Measurements from ENCODE around the gene ZAR1L. TPM values are rescaled to one million over a fixed set of nuclear protein-coding genes. Genes with fewer than 3 reads are reported as not detected.

Gene ZAR1L
- total RNA-seq, 1 experiment from 2014 or later = not detected

DNA sequence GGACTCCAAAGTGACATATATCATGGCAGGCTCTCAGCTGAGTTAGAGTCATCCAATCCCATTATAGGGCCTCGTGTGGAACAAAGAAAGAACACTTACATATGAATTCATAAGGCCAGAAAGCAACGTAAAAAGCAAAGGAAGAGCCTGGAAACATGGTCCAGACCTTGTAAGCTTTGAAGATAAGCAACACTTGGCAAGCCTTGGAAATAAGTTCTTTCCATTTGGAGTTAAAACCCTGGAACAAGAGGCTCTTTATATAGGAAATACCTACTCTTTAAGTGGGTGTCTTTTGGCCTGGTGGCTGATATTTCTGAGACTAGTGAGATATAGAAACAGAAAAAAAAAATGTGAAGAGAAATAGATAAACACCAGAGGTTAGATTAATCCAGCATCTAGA is 49.4 kb downstream of the ZAR1L start:
- TF ChIP-seq EZH2phosphoT487 (IDR thresholded peaks at IDR 0.05; ENCODE audit: borderline replicate concordance, low read length) = no peak
- no peak for TF ChIP-seq EZH2 (IDR thresholded peaks at IDR 0.05; ENCODE audit: low read length, unreplicated experiment)
- TF ChIP-seq, protein P1, sequence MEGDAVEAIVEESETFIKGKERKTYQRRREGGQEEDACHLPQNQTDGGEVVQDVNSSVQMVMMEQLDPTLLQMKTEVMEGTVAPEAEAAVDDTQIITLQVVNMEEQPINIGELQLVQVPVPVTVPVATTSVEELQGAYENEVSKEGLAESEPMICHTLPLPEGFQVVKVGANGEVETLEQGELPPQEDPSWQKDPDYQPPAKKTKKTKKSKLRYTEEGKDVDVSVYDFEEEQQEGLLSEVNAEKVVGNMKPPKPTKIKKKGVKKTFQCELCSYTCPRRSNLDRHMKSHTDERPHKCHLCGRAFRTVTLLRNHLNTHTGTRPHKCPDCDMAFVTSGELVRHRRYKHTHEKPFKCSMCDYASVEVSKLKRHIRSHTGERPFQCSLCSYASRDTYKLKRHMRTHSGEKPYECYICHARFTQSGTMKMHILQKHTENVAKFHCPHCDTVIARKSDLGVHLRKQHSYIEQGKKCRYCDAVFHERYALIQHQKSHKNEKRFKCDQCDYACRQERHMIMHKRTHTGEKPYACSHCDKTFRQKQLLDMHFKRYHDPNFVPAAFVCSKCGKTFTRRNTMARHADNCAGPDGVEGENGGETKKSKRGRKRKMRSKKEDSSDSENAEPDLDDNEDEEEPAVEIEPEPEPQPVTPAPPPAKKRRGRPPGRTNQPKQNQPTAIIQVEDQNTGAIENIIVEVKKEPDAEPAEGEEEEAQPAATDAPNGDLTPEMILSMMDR (conservative IDR thresholded peaks at IDR 0.05; ENCODE audit: low read depth, low read length) = no peak
- Histone ChIP-seq H3F3A (ENCODE audit: low read length, unreplicated experiment) (no peaks in the 10 kb centered on the region), H3K27ac (ENCODE audit: low read length) (no peak overlapping the region), H3K9me3 (ENCODE audit: low read length) (no peaks in the 10 kb centered on the region), H3K4me3 (ENCODE audit: low read length) (no peak overlapping the region), H2AFZ (ENCODE audit: low read length) (no peak overlapping the region), H3K79me2 (ENCODE audit: low read length) (no peaks in the 10 kb centered on the region), H3K9me2 (replicated peaks; ENCODE audit: low read length) (no peaks in the 10 kb centered on the region), H4K20me1 (ENCODE audit: low read length) (no peaks in the 10 kb centered on the region), H3K4me2 (ENCODE audit: low read length) (no peak overlapping the region), H3K4me1 (ENCODE audit: insufficient read depth, low read length) (peaks cover 14% of the 10 kb centered on the region), H3K9ac (ENCODE audit: low read length) (no peak overlapping the region), H3K27me3 (ENCODE audit: low read length) (no peaks in the 10 kb centered on the region), H3K36me3 (ENCODE audit: low read depth, low read length) (no peaks in the 10 kb centered on the region)
- no TSS peak for BruUV-seq (replicated peaks)
- CTCF ChIA-PET = no interaction called here
- ATAC-seq (no peak), DNase-seq (no peak)
- intact Hi-C loops (cut with micrococcal nuclease) = loop anchor here (5.0 kb wide), 1 partner anchor 47 kb away; no protein-coding TSS in a partner anchor
- POLR2A ChIA-PET (ENCODE audit: unreplicated experiment) = no interaction called here

DNA sequence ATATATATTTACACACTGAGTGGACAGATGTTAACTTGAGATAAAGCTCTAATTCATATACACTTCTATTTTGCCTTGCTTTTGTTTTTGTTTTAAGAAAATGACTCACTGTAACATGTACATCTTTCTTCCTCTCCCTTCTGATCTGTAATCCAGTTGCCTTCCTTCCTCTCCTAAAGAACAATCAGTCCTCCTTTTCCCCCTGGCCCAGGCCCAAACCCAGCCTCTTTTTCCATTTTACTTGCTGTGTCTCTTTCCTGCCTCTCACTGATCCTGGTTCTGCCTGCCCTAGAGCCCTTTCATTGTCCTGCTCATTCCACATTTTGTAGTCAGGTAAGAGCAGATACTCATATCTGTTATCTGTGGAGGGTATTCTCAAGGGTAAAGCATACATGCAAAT is 50.8 kb downstream of the ZAR1L start:
- Histone ChIP-seq H3K9me2 (replicated peaks; ENCODE audit: low read length) (no peaks in the 10 kb centered on the region), H3K4me1 (ENCODE audit: insufficient read depth, low read length) (peaks cover 14% of the 10 kb centered on the region), H3K27me3 (ENCODE audit: low read length) (no peaks in the 10 kb centered on the region), H3F3A (ENCODE audit: low read length, unreplicated experiment) (no peaks in the 10 kb centered on the region), H3K4me3 (ENCODE audit: low read length) (no peak overlapping the region), H3K9ac (ENCODE audit: low read length) (no peak overlapping the region), H3K27ac (ENCODE audit: low read length) (no peak overlapping the region), H4K20me1 (ENCODE audit: low read length) (no peaks in the 10 kb centered on the region), H3K79me2 (ENCODE audit: low read length) (no peaks in the 10 kb centered on the region), H3K9me3 (ENCODE audit: low read length) (no peaks in the 10 kb centered on the region), H3K4me2 (ENCODE audit: low read length) (no peak overlapping the region), H2AFZ (ENCODE audit: low read length) (no peak overlapping the region), H3K36me3 (ENCODE audit: low read depth, low read length) (no peaks in the 10 kb centered on the region)
- peak; percentile 30 for DNase-seq
- peak; percentile 57; the same call in 1 of the 2 replicates for ATAC-seq
- intact Hi-C loops (cut with micrococcal nuclease) = no loop called here
- ChIA-PET POLR2A (ENCODE audit: unreplicated experiment) (no interaction called here), CTCF (no interaction called here)
- TF ChIP-seq, protein P1 (conservative IDR thresholded peaks at IDR 0.05; ENCODE audit: low read depth, low read length) = no peak
- TF ChIP-seq EZH2 (IDR thresholded peaks at IDR 0.05; ENCODE audit: low read length, unreplicated experiment) = no peak
- no peak for TF ChIP-seq EZH2phosphoT487 (IDR thresholded peaks at IDR 0.05; ENCODE audit: borderline replicate concordance, low read length)
- BruUV-seq (replicated peaks) = no TSS peak

DNA sequence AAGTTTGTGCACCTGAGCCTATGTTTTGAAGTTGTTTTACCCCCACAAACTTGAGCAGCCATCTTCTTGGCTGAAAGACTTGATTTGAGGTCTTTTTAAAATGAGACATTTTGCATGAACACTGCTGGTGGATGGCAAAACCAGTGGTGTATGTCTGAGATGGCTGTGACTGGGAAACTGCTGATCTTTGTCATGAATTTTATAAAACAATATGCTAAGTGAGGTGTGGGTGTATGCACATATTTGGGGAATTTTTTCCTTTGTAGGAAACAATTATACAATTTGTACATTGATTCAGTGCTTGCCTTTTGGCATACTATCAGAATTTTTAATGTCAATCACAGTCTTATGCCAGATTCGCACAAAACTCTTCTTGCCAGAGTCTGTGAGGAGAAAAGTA is 52.5 kb downstream of the ZAR1L start:
- DNase-seq (no peak), ATAC-seq (no peak)
- TF ChIP-seq, protein P1 (conservative IDR thresholded peaks at IDR 0.05; ENCODE audit: low read depth, low read length) = no peak
- TF ChIP-seq EZH2phosphoT487 (IDR thresholded peaks at IDR 0.05; ENCODE audit: borderline replicate concordance, low read length) (no peak), EZH2 (IDR thresholded peaks at IDR 0.05; ENCODE audit: low read length, unreplicated experiment) (no peak)
- Histone ChIP-seq H2AFZ (ENCODE audit: low read length) (no peak overlapping the region), H3K27ac (ENCODE audit: low read length) (no peak overlapping the region), H3K9me3 (ENCODE audit: low read length) (no peaks in the 10 kb centered on the region), H3K4me3 (ENCODE audit: low read length) (no peak overlapping the region), H3K36me3 (ENCODE audit: low read depth, low read length) (no peaks in the 10 kb centered on the region), H3K9ac (ENCODE audit: low read length) (no peak overlapping the region), H4K20me1 (ENCODE audit: low read length) (no peaks in the 10 kb centered on the region), H3K79me2 (ENCODE audit: low read length) (no peaks in the 10 kb centered on the region), H3K9me2 (replicated peaks; ENCODE audit: low read length) (no peaks in the 10 kb centered on the region), H3K27me3 (ENCODE audit: low read length) (no peaks in the 10 kb centered on the region), H3K4me1 (ENCODE audit: insufficient read depth, low read length) (peaks cover 14% of the 10 kb centered on the region), H3K4me2 (ENCODE audit: low read length) (no peak overlapping the region), H3F3A (ENCODE audit: low read length, unreplicated experiment) (no peaks in the 10 kb centered on the region)
- POLR2A ChIA-PET (ENCODE audit: unreplicated experiment) = no interaction called here
- intact Hi-C loops (cut with micrococcal nuclease) = no loop called here
- CTCF ChIA-PET = no interaction called here
- no TSS peak for BruUV-seq (replicated peaks)

Measured in PC-3 (cell line).